Tibial nerve (tissue), 4 donors: Measurements from ENCODE around the gene FBXO44. TPM values are rescaled to one million over a fixed set of nuclear protein-coding genes. Genes with fewer than 3 reads are reported as not detected.

Source experiments
- DNase-seq, 2 donors: peaks; one replicate each; pipeline ENCODE4 v3.0.0-alpha.2; 2019; ENCODE audit warnings: low spot score in 2 of 2
- H3K27ac ChIP-seq, 4 donors: fragments of 200-600 bp; sonication (generic) in 3 of 4; one replicate each; pipeline ENCODE4 v1.5.1; 2017 to 2019; ENCODE audit warnings: mild to moderate bottlenecking in 1 of 4
- H3K27me3 ChIP-seq, 2 donors: fragments of 200-600 bp; sonication (generic) in 1 of 2; one replicate each; pipeline versions ENCODE4 v1.5.1 to v1.6.0; 2017 to 2019
- H3K36me3 ChIP-seq, 3 donors: fragments of 200-600 bp; sonication (generic); one replicate each; pipeline ENCODE4 v1.5.1; 2018 to 2019
- H3K4me1 ChIP-seq, 4 donors: fragments of 200-600 bp; sonication (generic) in 3 of 4; one replicate each; pipeline ENCODE4 v1.5.1; 2017 to 2019
- H3K4me3 ChIP-seq, 4 donors: fragments of 200-600 bp; sonication (generic) in 3 of 4; one replicate each; pipeline ENCODE4 v1.5.1; 2017 to 2019; ENCODE audit warnings: mild to moderate bottlenecking in 1 of 4, moderate library complexity in 1 of 4
- H3K9me3 ChIP-seq, 4 donors: fragments of 200-600 bp; sonication (generic) in 3 of 4; one replicate each; pipeline ENCODE4 v1.5.1; 2017 to 2019
- CTCF ChIP-seq, 5 experiments: fragments of 200-600 bp in 3 of 5; fragments of 450-650 bp in 2 of 5; sonication (generic) in 3 of 5; IDR thresholded peaks; one replicate each; pipeline ENCODE4 v1.5.1; 2016 to 2019; ENCODE audit warnings: antibody characterized with exemption in 5 of 5, mild to moderate bottlenecking in 3 of 5, moderate library complexity in 2 of 5
- EP300 ChIP-seq, 2 donors: sonication (generic); formaldehyde crosslinking; IDR thresholded peaks; one replicate each; pipeline ENCODE4 v1.6.1; 2017; ENCODE audit warnings: antibody characterized with exemption in 2 of 2, mild to moderate bottlenecking in 1 of 2
- POLR2A ChIP-seq, 2 donors: fragments of 450-650 bp; IDR thresholded peaks; one replicate each; pipeline ENCODE4 v1.6.1; 2017; ENCODE audit warnings: antibody characterized with exemption in 2 of 2, mild to moderate bottlenecking in 2 of 2, moderate library complexity in 2 of 2
- WGBS, 2 donors: methylation state at CpG; one replicate each; pipeline ENCODE4 v1.1.5; 2018; 5-methylcytosine and 5-hydroxymethylcytosine counted together
- total RNA-seq, 4 donors: library from RNA; depleted of rRNA; stranded (reverse); fragments of >200 nt; gene quantifications; one replicate each; pipeline ENCODE4 v1.1.0, GENCODE V29; 2016

FBXO44 gene
- total RNA-seq, 4 donors from 2014 or later, result 24.1 to 59.4 (median 35.7) TPM

- Histone ChIP-seq H3K27ac (no peak overlapping the region), H3K36me3 (no peaks in the 10 kb centered on the region), H3K4me3 (no peak overlapping the region), H3K4me1 (no peaks in the 10 kb centered on the region), H3K9me3 (peaks cover 0 to 5% (median 0%) of the 10 kb centered on the region in 4 donors), H3K27me3 (peaks cover 0 to 6% of the 10 kb centered on the region in 2 donors)
- no peak for DNase-seq
- 42 to 50% methylated on average over 7 of the region's 7 CpGs for WGBS, 2 donors
- TF ChIP-seq CTCF (IDR thresholded peaks at IDR 0.05), result no peak
- no peak for TF ChIP-seq EP300 (IDR thresholded peaks at IDR 0.05)
- TF ChIP-seq POLR2A (IDR thresholded peaks at IDR 0.05), result no peak
These were observed 42.9 kb upstream of the FBXO44 start for GRCh38 chr1:11611638-11612327.

- TF ChIP-seq POLR2A (IDR thresholded peaks at IDR 0.05) (no peak), EP300 (IDR thresholded peaks at IDR 0.05) (no peak), CTCF (IDR thresholded peaks at IDR 0.05) (no peak)
- Histone ChIP-seq H3K27me3 (peaks cover 0 to 13% of the 10 kb centered on the region in 2 donors), H3K4me3 (no peak overlapping the region), H3K27ac (no peak overlapping the region), H3K4me1 (no peaks in the 10 kb centered on the region), H3K36me3 (no peaks in the 10 kb centered on the region), H3K9me3 (no peaks in the 10 kb centered on the region)
- 64 to 79% methylated on average over 5 of the region's 5 CpGs for WGBS, 2 donors
- no peak for DNase-seq
These were observed 41.3 kb upstream of the FBXO44 start for GRCh38 chr1:11613347-11613746.

GRCh38 chr1:11615090-11615489 lies 39.6 kb upstream of the FBXO44 start:
- DNase-seq, result no peak
- Histone ChIP-seq H3K4me1 (no peaks in the 10 kb centered on the region), H3K27me3 (peaks cover 0 to 17% of the 10 kb centered on the region in 2 donors), H3K4me3 (no peak overlapping the region), H3K9me3 (no peaks in the 10 kb centered on the region), H3K27ac (no peak overlapping the region), H3K36me3 (no peaks in the 10 kb centered on the region)
- 59 to 61% methylated on average over 16 of the region's 16 CpGs for WGBS, 2 donors
- TF ChIP-seq POLR2A (IDR thresholded peaks at IDR 0.05), result no peak
- no peak for TF ChIP-seq CTCF (IDR thresholded peaks at IDR 0.05)
- no peak for TF ChIP-seq EP300 (IDR thresholded peaks at IDR 0.05)

GRCh38 chr1:11616766-11617165 lies 37.9 kb upstream of the FBXO44 start:
- 43 to 55% methylated on average over 7 of the region's 7 CpGs for WGBS, 2 donors
- H3K9me3 ChIP-seq, result no peaks in the 10 kb centered on the region
- no peaks in the 10 kb centered on the region for H3K4me1 ChIP-seq
- no peak overlapping the region for H3K27ac ChIP-seq
- peaks cover 0 to 24% of the 10 kb centered on the region in 2 donors for H3K27me3 ChIP-seq
- DNase-seq, result no peak
- no peaks in the 10 kb centered on the region for H3K36me3 ChIP-seq
- no peak overlapping the region for H3K4me3 ChIP-seq
- TF ChIP-seq POLR2A (IDR thresholded peaks at IDR 0.05) (no peak), EP300 (IDR thresholded peaks at IDR 0.05) (no peak), CTCF (IDR thresholded peaks at IDR 0.05) (no peak)

GRCh38 chr1:11617314-11617713 lies 37.4 kb upstream of the FBXO44 start:
- WGBS, 2 donors, result 54 to 63% methylated on average over 7 of the region's 7 CpGs
- TF ChIP-seq POLR2A (IDR thresholded peaks at IDR 0.05) (no peak), EP300 (IDR thresholded peaks at IDR 0.05) (no peak), CTCF (IDR thresholded peaks at IDR 0.05) (no peak)
- Histone ChIP-seq H3K4me1 (no peaks in the 10 kb centered on the region), H3K36me3 (no peaks in the 10 kb centered on the region), H3K9me3 (no peaks in the 10 kb centered on the region), H3K27me3 (peaks cover 0 to 29% of the 10 kb centered on the region in 2 donors), H3K27ac (no peak overlapping the region), H3K4me3 (no peak overlapping the region)
- no peak for DNase-seq
